K562 (cell line): ENCODE data around the gene CLIC5. TPM values are rescaled to one million over a fixed set of nuclear protein-coding genes. Genes with fewer than 3 reads are reported as not detected.

Experiments
- ATAC-seq: fragments of 200-7000 bp; cut with Tn5 transposase; 3 replicates; pipeline ENCODE4 v1.9.1; 2020; ENCODE audit warnings: moderate library complexity
- BruUV-seq: library from RNA; stranded (reverse); fragments of 400-500 nt; replicated peaks from 2 replicates; lab custom pipeline; 2021; lab: Mats Ljungman, UMichigan
- CTCF ChIA-PET: fragments of 300-600 bp; formaldehyde crosslinking; extraction: SDS; loops from one replicate; lab custom pipeline; 2021; ENCODE audit warnings: low intra/inter-chr PET ratio; lab: Yijun Ruan, JAX
- POLR2A ChIA-PET: fragments of 300-600, 350-650 bp; sonication (Branson Sonifier 250); formaldehyde crosslinking; extraction: SDS; loops from one replicate; lab custom pipeline; 2021; ENCODE audit warnings: antibody characterized with exemption, inconsistent platforms; lab: Yijun Ruan, JAX
- DNase-seq, 4 experiments: peaks; one replicate each; pipeline versions ENCODE4 v3.0.0 to v3.0.0-alpha.2; 2011 to 2018; ENCODE audit warnings: low spot score in 3 of 4, mixed read lengths in 3 of 4; ENCODE audit errors: extremely low read depth in 1 of 4
- FAIRE-seq: peaks from 2 replicates; lab custom pipeline; 2011; peaks lifted over from hg19 to GRCh38; lab: Jason Lieb, UNC
- H2AFZ ChIP-seq: 2 replicates; pipeline ENCODE4 v1.6.0; 2011; ENCODE audit warnings: low read depth, low read length, control low read depth, inconsistent platforms
- H3K27ac ChIP-seq: fragments of 200-600 bp; 3 replicates; pipeline ENCODE4 v1.8.0; 2011; ENCODE audit warnings: low read depth, mild to moderate bottlenecking, control low read depth, inconsistent platforms, low read length, moderate library complexity, mixed read lengths; ENCODE audit errors: extremely low read depth
- H3K27me3 ChIP-seq, 2 experiments: fragments of 300-600 bp in 1 of 2; 2 replicates in 1 of 2; 3 replicates in 1 of 2; pipeline versions ENCODE4 v1.6.0 to v1.8.0; 2011; ENCODE audit warnings: inconsistent platforms in 2 of 2, low read length in 2 of 2, mild to moderate bottlenecking in 1 of 2, mixed read lengths in 1 of 2, moderate library complexity in 1 of 2; ENCODE audit not compliant: control insufficient read depth in 2 of 2, insufficient read depth in 2 of 2
- H3K36me3 ChIP-seq: fragments of 300-600 bp; 3 replicates; pipeline ENCODE4 v1.8.0; 2011; ENCODE audit warnings: mild to moderate bottlenecking, low read length, inconsistent platforms; ENCODE audit not compliant: control insufficient read depth, insufficient read depth
- H3K4me1 ChIP-seq, 2 experiments: fragments of 200-600 bp in 1 of 2; replicated peaks in 1 of 2; 2 replicates in 1 of 2; 3 replicates in 1 of 2; pipeline versions ENCODE4 v1.5.1 to v1.8.0; 2011; ENCODE audit warnings: inconsistent platforms in 2 of 2, low read length in 2 of 2, mild to moderate bottlenecking in 1 of 2, mixed read lengths in 1 of 2, moderate library complexity in 1 of 2; ENCODE audit not compliant: control insufficient read depth in 2 of 2, insufficient read depth in 2 of 2
- H3K4me2 ChIP-seq: 2 replicates; pipeline ENCODE4 v1.6.1; 2011; ENCODE audit warnings: low read length, control low read depth, inconsistent platforms, mixed read lengths; ENCODE audit not compliant: insufficient read depth
- H3K4me3 ChIP-seq: fragments of 200-600 bp; sonication (generic), shearing (Covaris generic); 2 replicates; pipeline ENCODE4 v1.5.1; 2016; ENCODE audit warnings: control low read depth, inconsistent platforms
- H3K79me2 ChIP-seq: fragments of 200-600 bp; 3 replicates; pipeline ENCODE4 v1.8.0; 2011; ENCODE audit warnings: low read length, inconsistent platforms; ENCODE audit not compliant: control insufficient read depth, insufficient read depth
- H3K9ac ChIP-seq, 2 experiments: 2 replicates each; pipeline versions ENCODE4 v1.6.0 to v1.6.1; 2011; ENCODE audit warnings: low read depth in 2 of 2, low read length in 2 of 2, control low read depth in 1 of 2, inconsistent platforms in 1 of 2, mild to moderate bottlenecking in 1 of 2, mixed read lengths in 1 of 2; ENCODE audit not compliant: insufficient read depth in 1 of 2
- H3K9me1 ChIP-seq: one replicate; pipeline ENCODE4 v1.6.0; 2011; ENCODE audit warnings: inconsistent platforms, mild to moderate bottlenecking, low read length, moderate library complexity; ENCODE audit not compliant: control insufficient read depth, insufficient read depth
- H3K9me3 ChIP-seq: replicated peaks from 2 replicates; pipeline ENCODE4 v1.5.1; 2011; ENCODE audit warnings: low read depth, low read length, inconsistent platforms; ENCODE audit not compliant: control insufficient read depth, insufficient read depth
- H4K20me1 ChIP-seq: replicated peaks from 2 replicates; pipeline ENCODE4 v1.6.1; 2011; ENCODE audit warnings: low read length, inconsistent platforms, mixed read lengths; ENCODE audit not compliant: control insufficient read depth, insufficient read depth
- CTCF ChIP-seq, 3 experiments: IDR thresholded peaks in 2 of 3; conservative IDR thresholded peaks in 1 of 3; 2 replicates each; pipeline ENCODE4 v1.5.1; 2011 to 2012; ENCODE audit warnings: low read length in 3 of 3, mild to moderate bottlenecking in 3 of 3, control low read depth in 2 of 3, improper control_type of control experiment in 1 of 3, inconsistent platforms in 1 of 3, low read depth in 1 of 3, mixed read lengths in 1 of 3, moderate library complexity in 1 of 3; ENCODE audit not compliant: insufficient read depth in 2 of 3
- MBD1 ChIP-seq: fragments of 250-450 bp; sonication (Bioruptor Pico); IDR thresholded peaks from 2 replicates; pipeline ENCODE4 v1.8.0; 2022; ENCODE audit warnings: inconsistent platforms
- WGBS: fragments of 100-300 bp; shearing (Covaris generic); methylation state at CpG from one replicate; pipeline ENCODE4 v1.1.6; 2016; ENCODE audit warnings: low coverage, mixed read lengths; ENCODE audit not compliant: insufficient coverage; ENCODE audit errors: missing lambda C conversion rate; 5-methylcytosine and 5-hydroxymethylcytosine counted together
- in situ Hi-C: fragments of 300-500 bp; cut with MboI; formaldehyde crosslinking; loops from 4 replicates; pipeline ENCODE4 v1.15.0; 2018; ENCODE audit warnings: inconsistent platforms, mixed read lengths
- intact Hi-C: fragments of 100-400 bp; cut with micrococcal nuclease; formaldehyde crosslinking; loops from 2 replicates; pipeline ENCODE4 v1.14.2; 2022
- polyA plus RNA-seq, 8 experiments: library from polyadenylated mRNA; depleted of rRNA in 4 of 8; stranded (reverse) in 5 of 8; unstranded in 3 of 8; fragments of >200 nt; fragmentation: Nextera tagmentation in 2 of 8; fragmentation: Illumina TruSeq in 1 of 8; extraction: Ambion mirVana in 2 of 8; extraction: Trizol in 1 of 8; gene quantifications; 2 replicates each; pipeline versions ENCODE4 v1.2.1 to v1.2.3, GENCODE V29; 2011 to 2014; ENCODE audit warnings: inconsistent platforms in 1 of 8, missing spikeins in 1 of 8
- total RNA-seq, 7 experiments: library from RNA; depleted of rRNA in 6 of 7; stranded (reverse); fragments of >200 nt in 6 of 7; fragmentation: Illumina TruSeq in 2 of 7; extraction: Trizol in 2 of 7; gene quantifications; 2 replicates each; pipeline versions ENCODE4 v1.2.1 to v1.2.3, GENCODE V29; 2011 to 2021; ENCODE audit warnings: low replicate concordance in 1 of 7

Gene CLIC5
- total and polyA plus RNA-seq, 9 of the 15 experiments (the other 6 are each of a cell fraction or from before 2014, with no cell fraction given) = 0.31 TPM; not detected in 8

GRCh38 chr6:45841062-45841461 is 174.6 kb downstream of the CLIC5 start:
- no peak for FAIRE-seq
- no peak overlapping the region for H3K27ac ChIP-seq
- 2% methylated on average over 3 of the region's 3 CpGs for WGBS
- TF ChIP-seq CTCF (IDR thresholded peaks at IDR 0.05 in 2 of 3, conservative IDR thresholded peaks at IDR 0.05 in 1 of 3; ENCODE audit: insufficient read depth in 2 of 3, low read depth in 1 of 3, low read length in 3 of 3) (peak in 2 of 3 experiments; percentile 18 to 25; a peak in 3 of 6 replicates), MBD1 (CRISPR knock-in tag) (no peak)
- TF ChIP-seq, all 486 proteins: peak for 1
- Histone ChIP-seq H3K36me3 (no peaks in the 10 kb centered on the region), H3K4me1 (no peaks in the 10 kb centered on the region; a peak in 1 of 5 replicates), H3K9me3 (no peaks in the 10 kb centered on the region; the same call in 1 of the 2 replicates), H3K4me3 (no peak overlapping the region), H4K20me1 (no peaks in the 10 kb centered on the region; the same call in 1 of the 2 replicates), H3K27me3 (peaks cover 4 to 15% of the 10 kb centered on the region in 2 experiments; a peak in 2 of 5 replicates), H2AFZ (no peak overlapping the region), H3K9ac (no peak overlapping the region), H3K79me2 (no peaks in the 10 kb centered on the region), H3K4me2 (no peak overlapping the region), H3K9me1 (no peaks in the 10 kb centered on the region)
- DNase-seq (no peak), ATAC-seq (peak; percentile 68)
- intact Hi-C loops = no loop called here
- in situ Hi-C loops = no loop called here
- no TSS peak for BruUV-seq
- ChIA-PET CTCF (no interaction called here), POLR2A (no interaction called here)
